ENCODE measurements around the gene TCTN1. TPM values are rescaled to one million over a fixed set of nuclear protein-coding genes. Genes with fewer than 3 reads are reported as not detected.
A peak's percentile ranks its signal among the peaks of the same experiment; 100 is the strongest.

Gene TCTN1
- total and polyA plus RNA-seq, 2 of the 13 experiments (the other 11 are each of a cell fraction or from before 2014, with no cell fraction given): 13.6 to 16.0 TPM

GRCh38 chr12:110591451-110592051, 22.4 kb upstream of the TCTN1 start (continued):
- TF ChIP-seq ZNF33B (CRISPR knock-in tag; IDR thresholded peaks at IDR 0.05) (no peak), ZNF576 (CRISPR knock-in tag; IDR thresholded peaks at IDR 0.05) (no peak), ZNF547 (CRISPR knock-in tag; IDR thresholded peaks at IDR 0.05) (no peak; the same call in 1 of the 2 replicates), CC2D1A (CRISPR knock-in tag; IDR thresholded peaks at IDR 0.05) (no peak), POLR2AphosphoS2 (IDR thresholded peaks at IDR 0.05; ENCODE audit: low read depth, low read length) (no peak), PHF8 (CRISPR knock-in tag; IDR thresholded peaks at IDR 0.05) (0 out of 2 replicates have a peak, but pooled peaks have one; percentile 35), NR0B2 (CRISPR knock-in tag; IDR thresholded peaks at IDR 0.05) (no peak), ZSCAN21 (CRISPR knock-in tag; IDR thresholded peaks at IDR 0.05; ENCODE audit: borderline replicate concordance) (no peak), SIN3A (IDR thresholded peaks at IDR 0.05; ENCODE audit: borderline replicate concordance, low read depth, low read length) (no peak), PTBP1 (IDR thresholded peaks at IDR 0.05; ENCODE audit: low read depth, low read length, poor library complexity, severe bottlenecking) (no peak), FOXA1 (IDR thresholded peaks at IDR 0.05) (no peak), FOXA1 (CRISPR knock-in tag; IDR thresholded peaks at IDR 0.05) (peak; percentile 31; the same call in 1 of the 2 replicates), ZSCAN5A (CRISPR knock-in tag; IDR thresholded peaks at IDR 0.05; ENCODE audit: borderline replicate concordance) (no peak), ZNF749 (CRISPR knock-in tag; IDR thresholded peaks at IDR 0.05; ENCODE audit: borderline replicate concordance) (no peak), CTCF (CRISPR knock-in tag; IDR thresholded peaks at IDR 0.05) (no peak), ZNF800 (CRISPR knock-in tag; IDR thresholded peaks at IDR 0.05) (no peak), ZNF790 (CRISPR knock-in tag; IDR thresholded peaks at IDR 0.05; ENCODE audit: borderline replicate concordance) (no peak), RNF219 (CRISPR knock-in tag; IDR thresholded peaks at IDR 0.05) (no peak), ZFP36 (IDR thresholded peaks at IDR 0.05; ENCODE audit: borderline replicate concordance, low read depth, low read length, partially characterized antibody) (no peak), ZNF335 (CRISPR knock-in tag; IDR thresholded peaks at IDR 0.05) (no peak)
